GM23338 (cell line): ENCODE data around the gene VRTN. TPM values are rescaled to one million over a fixed set of nuclear protein-coding genes. Genes with fewer than 3 reads are reported as not detected.

Experiments used
- ATAC-seq: fragments of 200-7000 bp; cut with Tn5 transposase; 3 replicates; pipeline ENCODE4 v1.9.1; 2020
- DNase-seq: peaks from one replicate; pipeline ENCODE4 v3.0.0-alpha.2; 2015; ENCODE audit warnings: low spot score
- H2AFZ ChIP-seq: fragments of 200-600 bp; sonication (generic); 2 replicates; pipeline ENCODE4 v1.8.0; 2016; ENCODE audit warnings: antibody characterized with exemption, mild to moderate bottlenecking, moderate library complexity
- H3F3A ChIP-seq: fragments of 200-600 bp; sonication (generic); replicated peaks from 2 replicates; pipeline ENCODE4 v1.8.0; 2017; ENCODE audit warnings: antibody characterized with exemption, mixed run types, low read depth
- H3K27ac ChIP-seq: fragments of 200-600 bp; sonication (generic); 2 replicates; pipeline ENCODE4 v1.6.1; 2016; ENCODE audit warnings: low read depth
- H3K27me3 ChIP-seq: fragments of 200-600 bp; sonication (generic); 2 replicates; pipeline ENCODE4 v1.8.0; 2016; ENCODE audit warnings: mild to moderate bottlenecking, mixed run types, moderate library complexity; ENCODE audit not compliant: insufficient read depth
- H3K36me3 ChIP-seq: fragments of 200-600 bp; sonication (generic); 2 replicates; pipeline ENCODE4 v1.8.0; 2016; ENCODE audit warnings: mild to moderate bottlenecking; ENCODE audit not compliant: insufficient read depth
- H3K4me1 ChIP-seq: fragments of 200-600 bp; sonication (generic); 2 replicates; pipeline ENCODE4 v1.8.0; 2016; ENCODE audit warnings: mild to moderate bottlenecking, moderate library complexity; ENCODE audit not compliant: insufficient read depth
- H3K4me2 ChIP-seq: fragments of 200-600 bp; sonication (generic); 2 replicates; pipeline ENCODE4 v1.7.1; 2017; ENCODE audit warnings: mixed run types
- H3K4me3 ChIP-seq: fragments of 200-600 bp; sonication (generic); 2 replicates; pipeline ENCODE4 v1.6.1; 2016; ENCODE audit warnings: mixed run types
- H3K79me2 ChIP-seq: fragments of 200-600 bp; sonication (generic); replicated peaks from 2 replicates; pipeline ENCODE4 v1.8.0; 2017; ENCODE audit warnings: mild to moderate bottlenecking; ENCODE audit not compliant: insufficient read depth
- H3K9me2 ChIP-seq: fragments of 200-600 bp; sonication (generic); 2 replicates; pipeline ENCODE4 v1.8.0; 2017; ENCODE audit not compliant: insufficient read depth
- H4K20me1 ChIP-seq: fragments of 200-600 bp; sonication (generic); replicated peaks from 2 replicates; pipeline ENCODE4 v1.8.0; 2017; ENCODE audit warnings: mild to moderate bottlenecking; ENCODE audit not compliant: insufficient read depth
- H3K27ac Mint-ChIP-seq: 2 replicates; pipeline ENCODE4 v1.8.0; 2020; ENCODE audit warnings: inconsistent platforms, mild to moderate bottlenecking, moderate library complexity, mixed read lengths
- H3K27me3 Mint-ChIP-seq: 3 replicates; pipeline ENCODE4 v1.8.0; 2022; ENCODE audit warnings: low read depth, mild to moderate bottlenecking, moderate library complexity, mixed read lengths, inconsistent platforms; ENCODE audit not compliant: insufficient read depth, poor library complexity
- H3K36me3 Mint-ChIP-seq: 3 replicates; pipeline ENCODE4 v1.8.0; 2021; ENCODE audit warnings: low read depth, mild to moderate bottlenecking, inconsistent platforms, moderate library complexity, mixed read lengths
- H3K4me1 Mint-ChIP-seq: 3 replicates; pipeline ENCODE4 v1.8.0; 2020; ENCODE audit warnings: mild to moderate bottlenecking, inconsistent platforms, mixed read lengths
- H3K4me3 Mint-ChIP-seq: 3 replicates; pipeline ENCODE4 v1.8.0; 2021; ENCODE audit warnings: moderate library complexity, mild to moderate bottlenecking, inconsistent platforms, mixed read lengths
- H3K9me3 Mint-ChIP-seq: 3 replicates; pipeline ENCODE4 v1.8.0; 2020; ENCODE audit warnings: moderate library complexity, mild to moderate bottlenecking, inconsistent platforms, mixed read lengths
- CREB1 ChIP-seq: fragments of 250-450 bp; sonication (Bioruptor Pico); IDR thresholded peaks from 2 replicates; pipeline ENCODE4 v1.5.0; 2020; ENCODE audit warnings: low read depth, mild to moderate bottlenecking, moderate library complexity
- CTCF ChIP-seq, 2 experiments: fragments of 200-600 bp in 1 of 2; sonication (generic) in 1 of 2; conservative IDR thresholded peaks; 2 replicates each; pipeline versions ENCODE4 v1.5.1 to v1.6.1; 2016 to 2017; ENCODE audit warnings: antibody characterized with exemption in 2 of 2, low read depth in 2 of 2, mild to moderate bottlenecking in 2 of 2, moderate library complexity in 1 of 2
- ETS1 ChIP-seq: IDR thresholded peaks from 2 replicates; pipeline ENCODE4 v1.6.1; 2016; ENCODE audit warnings: antibody characterized with exemption
- EZH2 ChIP-seq: fragments of 200-600 bp; sonication (generic); IDR thresholded peaks from one replicate; pipeline ENCODE4 v1.8.0; 2017; ENCODE audit warnings: antibody characterized with exemption, mild to moderate bottlenecking, low read depth; ENCODE audit not compliant: unreplicated experiment
- EZH2phosphoT487 ChIP-seq: fragments of 200-600 bp; sonication (generic); IDR thresholded peaks from one replicate; pipeline ENCODE4 v1.8.1; 2018; ENCODE audit warnings: antibody characterized with exemption; ENCODE audit not compliant: unreplicated experiment
- JUNB ChIP-seq: IDR thresholded peaks from one replicate; pipeline ENCODE4 v1.6.1; 2016; ENCODE audit warnings: antibody characterized with exemption; ENCODE audit not compliant: unreplicated experiment
- POLR2AphosphoS5 ChIP-seq: IDR thresholded peaks from 2 replicates; pipeline ENCODE4 v1.6.1; 2016; ENCODE audit warnings: antibody characterized with exemption, low read depth
- STAT1 ChIP-seq: IDR thresholded peaks from one replicate; pipeline ENCODE4 v1.6.1; 2016; ENCODE audit warnings: antibody characterized with exemption; ENCODE audit not compliant: unreplicated experiment
- ZNF114 ChIP-seq: fragments of 250-450 bp; sonication (Bioruptor Pico); IDR thresholded peaks from 2 replicates; pipeline ENCODE4 v1.5.0; 2020; ENCODE audit warnings: mild to moderate bottlenecking, moderate library complexity
- ZNF331 ChIP-seq: fragments of 250-450 bp; sonication (Bioruptor Pico); IDR thresholded peaks from 2 replicates; pipeline ENCODE4 v1.5.0; 2020; ENCODE audit warnings: low read depth, mild to moderate bottlenecking, moderate library complexity
- ZNF462 ChIP-seq: fragments of 250-450 bp; sonication (Bioruptor Pico); IDR thresholded peaks from 2 replicates; pipeline ENCODE4 v1.5.0; 2020; ENCODE audit warnings: mild to moderate bottlenecking, moderate library complexity
- polyA plus RNA-seq: library from polyadenylated mRNA; unstranded; fragments of >200 nt; fragmentation: Nextera tagmentation; extraction: Ambion mirVana; gene quantifications from 2 replicates; pipeline ENCODE4 v1.2.1, GENCODE V29; 2016
- total RNA-seq: library from RNA; depleted of rRNA; stranded (reverse); fragments of >200 nt; shearing (Covaris generic); gene quantifications from 2 replicates; pipeline ENCODE4 v1.2.3, GENCODE V29; 2014

Gene VRTN
- total and polyA plus RNA-seq, 2 experiments from 2014 or later = 63.9 to 143 TPM

GRCh38 chr14:74394549-74394948, 46.3 kb downstream of the VRTN start (continued):
- no peak for TF ChIP-seq ZNF462 (CRISPR knock-in tag)
- no peak for TF ChIP-seq ZNF331
- TF ChIP-seq CTCF (conservative IDR thresholded peaks at IDR 0.05; ENCODE audit: low read depth in 2 of 2) = no peak
- no peak for TF ChIP-seq POLR2AphosphoS5
- no peak for TF ChIP-seq STAT1
- no peak for TF ChIP-seq EZH2phosphoT487
- no peak for TF ChIP-seq JUNB
- TF ChIP-seq ZNF114 = no peak
- no peak for TF ChIP-seq CREB1 (CRISPR knock-in tag)

- Histone ChIP-seq H3K9me2 (no peaks in the 10 kb centered on the region), H4K20me1 (no peaks in the 10 kb centered on the region), H3K4me3 (no peak overlapping the region), H3K79me2 (no peaks in the 10 kb centered on the region), H3F3A (0 out of 2 replicates have a peak, but pooled peaks cover 6% of the 10 kb centered on the region), H3K27me3 (no peaks in the 10 kb centered on the region), H3K27ac (no peak overlapping the region), H3K36me3 (no peaks in the 10 kb centered on the region), H2AFZ (no peak overlapping the region), H3K4me2 (no peak overlapping the region), H3K4me1 (peaks cover 14% of the 10 kb centered on the region)
- H3K4me1 Mint-ChIP-seq = peaks cover 30% of the 10 kb centered on the region
- H3K27ac Mint-ChIP-seq = no peak overlapping the region
- no peaks in the 10 kb centered on the region for H3K9me3 Mint-ChIP-seq
- ATAC-seq = peak; percentile 17; the same call in 2 of the 3 replicates
- no peaks in the 10 kb centered on the region for H3K36me3 Mint-ChIP-seq
- H3K27me3 Mint-ChIP-seq = peaks cover 13% of the 10 kb centered on the region
- no peak for DNase-seq
- no peak overlapping the region for H3K4me3 Mint-ChIP-seq
- no peak for TF ChIP-seq ETS1
- no peak for TF ChIP-seq CTCF (conservative IDR thresholded peaks at IDR 0.05; ENCODE audit: low read depth in 2 of 2)
- TF ChIP-seq POLR2AphosphoS5 = no peak
- TF ChIP-seq EZH2 = no peak
Measured at GRCh38 chr14:74395094-74395493, 46.8 kb downstream of the VRTN start.
